Endodermal cell (in vitro differentiated cells): ENCODE measurements around the gene PREX1. TPM values are rescaled to one million over a fixed set of nuclear protein-coding genes. Genes with fewer than 3 reads are reported as not detected.

ENCODE experiments used
- DNase-seq: peaks from one replicate; pipeline ENCODE4 v3.0.0-alpha.2; 2017
- H3K27ac ChIP-seq: 2 replicates; pipeline ENCODE4 v1.5.1; 2013; ENCODE audit warnings: mild to moderate bottlenecking, low read depth, low read length, moderate library complexity
- H3K27me3 ChIP-seq: 2 replicates; pipeline ENCODE4 v1.6.1; 2013; ENCODE audit warnings: mild to moderate bottlenecking, low read length, moderate library complexity; ENCODE audit not compliant: insufficient read depth, control insufficient read depth, poor library complexity, severe bottlenecking
- H3K36me3 ChIP-seq: 2 replicates; pipeline ENCODE4 v1.7.0; 2013; ENCODE audit warnings: mild to moderate bottlenecking, low read length, moderate library complexity; ENCODE audit not compliant: control insufficient read depth, insufficient read depth
- H3K4me1 ChIP-seq: one replicate; pipeline ENCODE4 v1.7.0; 2013; ENCODE audit warnings: low read length; ENCODE audit not compliant: control insufficient read depth, insufficient read depth
- H3K4me3 ChIP-seq: 2 replicates; pipeline ENCODE4 v1.5.1; 2013; ENCODE audit warnings: mild to moderate bottlenecking, low read length, moderate library complexity
- H3K9ac ChIP-seq: 2 replicates; pipeline ENCODE4 v1.6.1; 2013; ENCODE audit warnings: mild to moderate bottlenecking, low read length, moderate library complexity; ENCODE audit not compliant: poor library complexity, severe bottlenecking; ENCODE audit errors: extremely low read depth
- H3K9me3 ChIP-seq: 2 replicates; pipeline ENCODE4 v1.6.1; 2013; ENCODE audit warnings: mild to moderate bottlenecking, low read length, moderate library complexity; ENCODE audit not compliant: control insufficient read depth
- H3K27ac Mint-ChIP-seq: 2 replicates; pipeline ENCODE4 v1.8.0; 2020; ENCODE audit warnings: mixed read lengths
- H3K27me3 Mint-ChIP-seq: 2 replicates; pipeline ENCODE4 v1.8.0; 2021; ENCODE audit warnings: mild to moderate bottlenecking, mixed read lengths; ENCODE audit not compliant: insufficient read depth
- H3K36me3 Mint-ChIP-seq: 2 replicates; pipeline ENCODE4 v1.8.0; 2020; ENCODE audit warnings: low read depth, mixed read lengths
- H3K4me1 Mint-ChIP-seq: 2 replicates; pipeline ENCODE4 v1.8.0; 2020; ENCODE audit warnings: mixed read lengths
- H3K4me3 Mint-ChIP-seq: 2 replicates; pipeline ENCODE4 v1.8.0; 2020; ENCODE audit warnings: mild to moderate bottlenecking, moderate library complexity, mixed read lengths
- H3K9me3 Mint-ChIP-seq: 2 replicates; pipeline ENCODE4 v1.8.0; 2020; ENCODE audit warnings: mild to moderate bottlenecking, mixed read lengths
- CTCF ChIP-seq: fragments of 200-600 bp; sonication (generic); conservative IDR thresholded peaks from 2 replicates; pipeline ENCODE4 v1.5.0; 2021; ENCODE audit warnings: antibody characterized with exemption, mild to moderate bottlenecking
- WGBS, 2 experiments: methylation state at CpG; one replicate each; pipeline versions ENCODE4 v1.1.5 to v1.1.7; 2013; ENCODE audit warnings: missing lambda C conversion rate in 2 of 2, mixed read lengths in 1 of 2; ENCODE audit not compliant: insufficient coverage in 1 of 2, insufficient read length in 1 of 2; 5-methylcytosine and 5-hydroxymethylcytosine counted together
- total RNA-seq, 2 donors: library from RNA; stranded (reverse); fragmentation: NEBNext Ultra II Directional in 1 of 2; extraction: Animal tissue kit (Norgen Biotek cat#: 25700) in 1 of 2; gene quantifications; 2 replicates in 1 of 2; 3 replicates in 1 of 2; pipeline ENCODE4 v1.2.1, GENCODE V29; 2021

Gene PREX1
- total RNA-seq, 2 donors from 2014 or later, result 65.3 to 70.5 TPM

- Histone ChIP-seq H3K27ac (no peak overlapping the region), H3K4me3 (no peak overlapping the region), H3K36me3 (peaks cover 55% of the 10 kb centered on the region), H3K9ac (no peak overlapping the region), H3K4me1 (no peaks in the 10 kb centered on the region), H3K9me3 (no peaks in the 10 kb centered on the region), H3K27me3 (no peaks in the 10 kb centered on the region)
- no peak for DNase-seq
- no peaks in the 10 kb centered on the region for H3K27me3 Mint-ChIP-seq
- H3K4me1 Mint-ChIP-seq, result no peaks in the 10 kb centered on the region
- WGBS, 2 experiments, result 91 to 100% methylated on average over 1 to 5 of the region's 5 CpGs
- peaks cover 60% of the 10 kb centered on the region for H3K36me3 Mint-ChIP-seq
- H3K4me3 Mint-ChIP-seq, result no peak overlapping the region
- no peaks in the 10 kb centered on the region for H3K9me3 Mint-ChIP-seq
- H3K27ac Mint-ChIP-seq, result no peak overlapping the region
- no peak for TF ChIP-seq CTCF
Observed at GRCh38 chr20:48639899-48640298, 187.9 kb downstream of the PREX1 start.

GRCh38 chr20:48638546-48638945 lies 189.3 kb downstream of the PREX1 start:
- no peaks in the 10 kb centered on the region for H3K9me3 Mint-ChIP-seq
- peaks cover 61% of the 10 kb centered on the region for H3K36me3 ChIP-seq
- no peak overlapping the region for H3K4me3 Mint-ChIP-seq
- H3K27ac ChIP-seq, result no peak overlapping the region
- H3K27ac Mint-ChIP-seq, result peak overlapping the region; percentile 9
- WGBS, 2 experiments, result 91 to 93% methylated on average over 10 to 11 of the region's 11 CpGs
- no peak for DNase-seq
- H3K9me3 ChIP-seq, result no peaks in the 10 kb centered on the region
- no peaks in the 10 kb centered on the region for H3K4me1 Mint-ChIP-seq
- no peaks in the 10 kb centered on the region for H3K27me3 ChIP-seq
- no peaks in the 10 kb centered on the region for H3K27me3 Mint-ChIP-seq
- peaks cover 56% of the 10 kb centered on the region for H3K36me3 Mint-ChIP-seq
- no peaks in the 10 kb centered on the region for H3K4me1 ChIP-seq
- H3K4me3 ChIP-seq, result no peak overlapping the region
- TF ChIP-seq CTCF, result no peak
- no peak overlapping the region for H3K9ac ChIP-seq

- H3K27me3 Mint-ChIP-seq, result no peaks in the 10 kb centered on the region
- H3K4me3 Mint-ChIP-seq, result no peak overlapping the region
- TF ChIP-seq CTCF, result no peak
- H3K4me1 ChIP-seq, result no peaks in the 10 kb centered on the region
- no peaks in the 10 kb centered on the region for H3K4me1 Mint-ChIP-seq
- peaks cover 61% of the 10 kb centered on the region for H3K36me3 ChIP-seq
- no peak overlapping the region for H3K27ac Mint-ChIP-seq
- no peak overlapping the region for H3K9ac ChIP-seq
- no peak for DNase-seq
- 94 to 100% methylated on average over 1 to 9 of the region's 9 CpGs for WGBS, 2 experiments
- no peaks in the 10 kb centered on the region for H3K9me3 Mint-ChIP-seq
- no peak overlapping the region for H3K4me3 ChIP-seq
- no peaks in the 10 kb centered on the region for H3K9me3 ChIP-seq
- H3K36me3 Mint-ChIP-seq, result peaks cover 62% of the 10 kb centered on the region
- no peak overlapping the region for H3K27ac ChIP-seq
- H3K27me3 ChIP-seq, result no peaks in the 10 kb centered on the region
Observed at GRCh38 chr20:48637461-48637860, 190.3 kb downstream of the PREX1 start.
